ENCODE measurements around the gene ARAP1. TPM values are rescaled to one million over a fixed set of nuclear protein-coding genes. Genes with fewer than 3 reads are reported as not detected.

Gene ARAP1
- total RNA-seq, 1 experiment from 2014 or later: 66.1 TPM

GRCh38 chr11:72720047-72720446, 32.2 kb downstream of the ARAP1 start:
- H3K27me3 ChIP-seq (replicated peaks; ENCODE audit: insufficient read depth, low read depth, low read length, poor library complexity): no peaks in the 10 kb centered on the region
- H3K4me1 ChIP-seq (ENCODE audit: insufficient read depth, low read length, poor library complexity, severe bottlenecking): peaks cover 19% of the 10 kb centered on the region
- DNase-seq (ENCODE audit: low spot score): no peak
- intact Hi-C loops (cut with micrococcal nuclease; ENCODE audit: unreplicated experiment): loop anchor here (10.0 kb wide), 1 partner anchor 525 kb away; no protein-coding TSS in a partner anchor
- peak overlapping the region; percentile 2 for H3K27ac ChIP-seq (ENCODE audit: low read depth, low read length, poor library complexity, severe bottlenecking)
- H3K36me3 ChIP-seq (ENCODE audit: insufficient read depth, low read length, poor library complexity, severe bottlenecking): no peaks in the 10 kb centered on the region
- ChIA-PET POLR2A (ENCODE audit: low non-redundant PET) (no interaction called here), CTCF (no interaction called here)
- BruUV-seq (replicated peaks): no TSS peak
- no peak overlapping the region for H3K4me3 ChIP-seq (ENCODE audit: low read depth, low read length, poor library complexity, severe bottlenecking)
- H3K9me3 ChIP-seq (ENCODE audit: low read depth, low read length, poor library complexity, severe bottlenecking): no peaks in the 10 kb centered on the region
- TF ChIP-seq EZH2 (IDR thresholded peaks at IDR 0.05; ENCODE audit: borderline replicate concordance, low read depth, low read length, poor library complexity, severe bottlenecking) (no peak), CTCF (conservative IDR thresholded peaks at IDR 0.05; ENCODE audit: low read depth, low read length) (no peak)

GRCh38 chr11:72719551-72719950, 32.7 kb downstream of the ARAP1 start:
- POLR2A ChIA-PET (ENCODE audit: low non-redundant PET): no interaction called here
- peaks cover 19% of the 10 kb centered on the region for H3K4me1 ChIP-seq (ENCODE audit: insufficient read depth, low read length, poor library complexity, severe bottlenecking)

GRCh38 chr11:72719144-72719543, 33.1 kb downstream of the ARAP1 start:
- Histone ChIP-seq H3K9me3 (ENCODE audit: low read depth, low read length, poor library complexity, severe bottlenecking) (no peaks in the 10 kb centered on the region), H3K27ac (ENCODE audit: low read depth, low read length, poor library complexity, severe bottlenecking) (no peak overlapping the region), H3K4me1 (ENCODE audit: insufficient read depth, low read length, poor library complexity, severe bottlenecking) (peaks cover 19% of the 10 kb centered on the region), H3K4me3 (ENCODE audit: low read depth, low read length, poor library complexity, severe bottlenecking) (no peak overlapping the region), H3K27me3 (replicated peaks; ENCODE audit: insufficient read depth, low read depth, low read length, poor library complexity) (no peaks in the 10 kb centered on the region), H3K36me3 (ENCODE audit: insufficient read depth, low read length, poor library complexity, severe bottlenecking) (no peaks in the 10 kb centered on the region)
- BruUV-seq (replicated peaks): no TSS peak
- ChIA-PET POLR2A (ENCODE audit: low non-redundant PET) (no interaction called here), CTCF (no interaction called here)
- TF ChIP-seq EZH2 (IDR thresholded peaks at IDR 0.05; ENCODE audit: borderline replicate concordance, low read depth, low read length, poor library complexity, severe bottlenecking): no peak
- no peak for TF ChIP-seq CTCF (conservative IDR thresholded peaks at IDR 0.05; ENCODE audit: low read depth, low read length)
- DNase-seq (ENCODE audit: low spot score): no peak
- intact Hi-C loops (cut with micrococcal nuclease; ENCODE audit: unreplicated experiment): no loop called here

More at GRCh38 chr11:72719551-72719950, 32.7 kb downstream of the ARAP1 start:
- no peaks in the 10 kb centered on the region for H3K9me3 ChIP-seq (ENCODE audit: low read depth, low read length, poor library complexity, severe bottlenecking)
- CTCF ChIA-PET: no interaction called here
- peak overlapping the region; percentile 2 for H3K27ac ChIP-seq (ENCODE audit: low read depth, low read length, poor library complexity, severe bottlenecking)
- TF ChIP-seq EZH2 (IDR thresholded peaks at IDR 0.05; ENCODE audit: borderline replicate concordance, low read depth, low read length, poor library complexity, severe bottlenecking): no peak
- no peak for TF ChIP-seq CTCF (conservative IDR thresholded peaks at IDR 0.05; ENCODE audit: low read depth, low read length)
- no peaks in the 10 kb centered on the region for H3K36me3 ChIP-seq (ENCODE audit: insufficient read depth, low read length, poor library complexity, severe bottlenecking)
- no peak overlapping the region for H3K4me3 ChIP-seq (ENCODE audit: low read depth, low read length, poor library complexity, severe bottlenecking)
- no TSS peak for BruUV-seq (replicated peaks)
- DNase-seq (ENCODE audit: low spot score): no peak
- intact Hi-C loops (cut with micrococcal nuclease; ENCODE audit: unreplicated experiment): no loop called here
- H3K27me3 ChIP-seq (replicated peaks; ENCODE audit: insufficient read depth, low read depth, low read length, poor library complexity): no peaks in the 10 kb centered on the region

Measured in A673 (cell line).